ENCODE measurements around the gene MAP2K5.

DNA sequence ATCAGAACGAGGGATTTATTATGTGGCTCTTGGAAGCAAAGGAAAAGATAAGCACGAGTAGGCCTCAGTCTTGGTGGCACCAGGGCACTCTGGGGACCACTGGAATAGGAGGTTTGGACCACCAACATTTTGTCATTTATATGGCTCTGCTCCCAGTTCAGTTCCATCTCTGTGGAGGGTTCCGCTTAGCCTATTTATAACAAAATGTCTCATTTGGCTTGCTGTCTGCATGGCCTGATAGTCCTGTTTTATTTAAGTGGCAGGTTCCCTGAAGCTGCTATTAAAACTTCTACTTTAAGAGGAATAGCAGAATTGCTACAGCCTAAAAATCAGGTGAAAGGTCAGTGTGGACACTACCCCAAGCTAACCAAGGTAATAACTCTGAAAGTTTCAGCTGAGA, 27.2 kb downstream of the MAP2K5 start:
- TF ChIP-seq, protein P1, sequence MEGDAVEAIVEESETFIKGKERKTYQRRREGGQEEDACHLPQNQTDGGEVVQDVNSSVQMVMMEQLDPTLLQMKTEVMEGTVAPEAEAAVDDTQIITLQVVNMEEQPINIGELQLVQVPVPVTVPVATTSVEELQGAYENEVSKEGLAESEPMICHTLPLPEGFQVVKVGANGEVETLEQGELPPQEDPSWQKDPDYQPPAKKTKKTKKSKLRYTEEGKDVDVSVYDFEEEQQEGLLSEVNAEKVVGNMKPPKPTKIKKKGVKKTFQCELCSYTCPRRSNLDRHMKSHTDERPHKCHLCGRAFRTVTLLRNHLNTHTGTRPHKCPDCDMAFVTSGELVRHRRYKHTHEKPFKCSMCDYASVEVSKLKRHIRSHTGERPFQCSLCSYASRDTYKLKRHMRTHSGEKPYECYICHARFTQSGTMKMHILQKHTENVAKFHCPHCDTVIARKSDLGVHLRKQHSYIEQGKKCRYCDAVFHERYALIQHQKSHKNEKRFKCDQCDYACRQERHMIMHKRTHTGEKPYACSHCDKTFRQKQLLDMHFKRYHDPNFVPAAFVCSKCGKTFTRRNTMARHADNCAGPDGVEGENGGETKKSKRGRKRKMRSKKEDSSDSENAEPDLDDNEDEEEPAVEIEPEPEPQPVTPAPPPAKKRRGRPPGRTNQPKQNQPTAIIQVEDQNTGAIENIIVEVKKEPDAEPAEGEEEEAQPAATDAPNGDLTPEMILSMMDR (IDR thresholded peaks at IDR 0.05), result no peak
- TF ChIP-seq POLR2A (IDR thresholded peaks at IDR 0.05), result no peak
